SJCRH30 (cell line): Measurements from ENCODE around the gene SOX11. TPM values are rescaled to one million over a fixed set of nuclear protein-coding genes. Genes with fewer than 3 reads are reported as not detected.

ENCODE experiments used
- DNase-seq, 2 experiments: peaks; one replicate each; pipeline ENCODE4 v3.0.0-alpha.2; 2015 to 2020
- H3K27ac ChIP-seq: fragments of 250-450 bp; sonication (Bioruptor Pico); 2 replicates; pipeline ENCODE4 v1.5.1; 2020; ENCODE audit warnings: mild to moderate bottlenecking, moderate library complexity
- H3K27me3 ChIP-seq: fragments of 250-450 bp; sonication (Bioruptor Pico); 2 replicates; pipeline ENCODE4 v1.5.1; 2020; ENCODE audit warnings: mild to moderate bottlenecking, moderate library complexity
- H3K36me3 ChIP-seq: fragments of 250-450 bp; sonication (Bioruptor Pico); 2 replicates; pipeline ENCODE4 v1.5.1; 2020; ENCODE audit warnings: mild to moderate bottlenecking, moderate library complexity
- H3K4me1 ChIP-seq: fragments of 250-450 bp; sonication (Bioruptor Pico); 2 replicates; pipeline ENCODE4 v1.5.1; 2020; ENCODE audit warnings: mild to moderate bottlenecking, moderate library complexity
- H3K4me3 ChIP-seq: fragments of 250-450 bp; sonication (Bioruptor Pico); 2 replicates; pipeline ENCODE4 v1.5.1; 2020; ENCODE audit warnings: mild to moderate bottlenecking, moderate library complexity
- H3K9me3 ChIP-seq: fragments of 250-450 bp; sonication (Bioruptor Pico); replicated peaks from 2 replicates; pipeline ENCODE4 v1.5.1; 2020; ENCODE audit warnings: mild to moderate bottlenecking, moderate library complexity
- total RNA-seq: library from RNA; depleted of rRNA; stranded (reverse); fragments of >200 nt; shearing (Covaris generic); gene quantifications from 2 replicates; pipeline ENCODE4 v1.2.3, GENCODE V29; 2014

Gene SOX11
- total RNA-seq, 1 experiment from 2014 or later, result 19.8 TPM

GRCh38 chr2:5683471-5683870, 8.7 kb upstream of the SOX11 start:
- no peaks in the 10 kb centered on the region for H3K4me1 ChIP-seq
- no peaks in the 10 kb centered on the region for H3K36me3 ChIP-seq
- no peak overlapping the region for H3K4me3 ChIP-seq
- H3K9me3 ChIP-seq, result no peaks in the 10 kb centered on the region
- no peaks in the 10 kb centered on the region for H3K27me3 ChIP-seq
- no peak overlapping the region for H3K27ac ChIP-seq
- no peak for DNase-seq

DNA sequence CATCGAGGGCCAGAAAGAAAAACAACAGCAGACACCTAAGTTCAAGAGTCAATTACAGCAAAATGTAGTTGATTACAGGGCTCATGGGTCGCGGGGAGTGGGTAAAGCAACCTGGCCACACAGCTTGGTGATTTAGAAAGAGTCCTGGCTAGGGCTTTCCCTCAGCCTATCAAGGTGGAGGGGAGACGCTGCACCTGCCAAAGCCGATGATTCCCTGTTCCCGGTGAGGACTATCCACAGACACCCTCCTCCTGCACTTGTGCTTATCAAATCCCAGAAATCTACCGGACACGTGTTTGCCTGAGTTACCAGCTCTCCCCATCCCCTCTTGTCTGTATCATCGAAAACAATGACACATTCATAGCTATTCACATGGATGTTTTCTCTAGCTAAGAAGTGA, 7.0 kb upstream of the SOX11 start:
- no peak for DNase-seq
- Histone ChIP-seq H3K27ac (no peak overlapping the region), H3K27me3 (no peaks in the 10 kb centered on the region)

DNA sequence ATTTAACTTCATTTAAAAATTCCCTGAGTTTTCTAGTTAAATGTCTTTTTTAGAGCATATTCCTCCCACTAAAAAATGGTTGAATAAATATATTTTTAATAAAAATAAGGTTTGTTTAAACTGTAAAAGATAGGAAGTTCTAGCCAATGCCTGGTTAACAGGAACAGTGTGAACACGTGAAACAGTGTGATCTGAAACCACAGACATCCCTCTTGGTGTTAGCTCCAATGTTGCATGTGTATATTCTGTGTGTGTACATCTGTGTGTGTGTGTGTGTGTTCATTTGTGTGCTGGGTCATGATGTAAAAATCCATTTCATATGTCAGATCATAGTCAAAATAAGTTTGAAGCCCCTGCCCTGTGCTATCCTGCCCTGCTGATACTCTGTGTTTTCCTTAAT, 6.1 kb upstream of the SOX11 start:
- 0 out of 2 replicates have a peak, but pooled peaks cover 2% of the 10 kb centered on the region for H3K4me1 ChIP-seq
- H3K36me3 ChIP-seq, result no peaks in the 10 kb centered on the region
- H3K9me3 ChIP-seq, result no peaks in the 10 kb centered on the region
- no peak overlapping the region for H3K4me3 ChIP-seq
- H3K27ac ChIP-seq, result no peak overlapping the region
- no peaks in the 10 kb centered on the region for H3K27me3 ChIP-seq
- DNase-seq, result no peak

More for the DNA sequence above, 7.0 kb upstream of the SOX11 start:
- Histone ChIP-seq H3K9me3 (no peaks in the 10 kb centered on the region), H3K36me3 (no peaks in the 10 kb centered on the region), H3K4me3 (no peak overlapping the region), H3K4me1 (0 out of 2 replicates have a peak, but pooled peaks cover 2% of the 10 kb centered on the region)

DNA sequence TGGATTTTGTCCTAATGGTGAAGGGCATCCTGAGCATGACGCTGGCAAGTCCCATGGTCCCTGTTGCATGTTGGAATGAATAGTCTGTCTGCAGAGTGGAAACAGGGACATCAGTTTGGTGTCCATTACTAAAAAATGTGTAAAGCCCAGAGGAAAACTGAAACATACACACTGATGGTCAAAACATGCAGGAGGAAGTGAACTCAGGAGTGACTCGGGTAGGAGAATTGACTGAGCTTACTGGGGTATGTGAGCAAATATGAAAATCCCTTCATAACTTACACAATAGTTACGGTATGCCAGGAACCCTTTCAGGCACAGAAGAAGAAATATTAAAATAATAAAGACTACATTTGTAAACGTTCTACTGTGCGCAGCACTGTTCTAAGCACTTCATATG, 5.6 kb upstream of the SOX11 start:
- no peaks in the 10 kb centered on the region for H3K27me3 ChIP-seq
- no peak overlapping the region for H3K4me3 ChIP-seq
- no peaks in the 10 kb centered on the region for H3K9me3 ChIP-seq
- 0 out of 2 replicates have a peak, but pooled peaks cover 2% of the 10 kb centered on the region for H3K4me1 ChIP-seq
- H3K27ac ChIP-seq, result no peak overlapping the region
- DNase-seq, result no peak
- H3K36me3 ChIP-seq, result no peaks in the 10 kb centered on the region

GRCh38 chr2:5689750-5690149, 2.4 kb upstream of the SOX11 start:
- peak overlapping the region; percentile 91 for H3K4me3 ChIP-seq
- H3K27me3 ChIP-seq, result no peaks in the 10 kb centered on the region
- H3K36me3 ChIP-seq, result no peaks in the 10 kb centered on the region
- DNase-seq, result peak in 1 of 2 experiments; percentile 15
- no peaks in the 10 kb centered on the region for H3K9me3 ChIP-seq
- peak overlapping the region; percentile 92; the same call in 1 of the 2 replicates for H3K27ac ChIP-seq
- H3K4me1 ChIP-seq, result 0 out of 2 replicates have a peak, but pooled peaks cover 2% of the 10 kb centered on the region

DNA sequence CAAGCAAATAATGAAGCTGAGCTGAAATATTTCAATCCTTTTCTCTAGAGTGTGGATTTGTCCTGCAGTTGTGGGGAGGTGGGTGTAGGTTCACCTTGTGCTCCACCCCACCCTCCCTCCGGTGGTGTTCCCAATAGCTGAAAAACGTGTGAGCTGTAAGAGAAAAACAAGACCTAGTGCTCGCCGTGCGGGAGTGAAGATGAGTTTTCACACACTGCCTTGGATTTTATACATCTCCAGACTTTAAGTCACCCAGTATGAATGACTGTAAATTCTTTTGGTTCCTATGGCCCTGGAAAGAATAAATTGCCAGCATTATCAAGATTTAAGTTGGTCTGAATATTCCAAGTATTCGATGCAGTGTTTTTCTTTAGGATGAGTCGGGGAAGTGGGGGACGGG, 1.9 kb upstream of the SOX11 start:
- Histone ChIP-seq H3K27me3 (no peaks in the 10 kb centered on the region), H3K4me1 (0 out of 2 replicates have a peak, but pooled peaks cover 2% of the 10 kb centered on the region), H3K27ac (peak overlapping the region; percentile 92), H3K36me3 (no peaks in the 10 kb centered on the region), H3K9me3 (no peaks in the 10 kb centered on the region), H3K4me3 (peak overlapping the region; percentile 91)
- peak in 1 of 2 experiments; percentile 39 for DNase-seq

- Histone ChIP-seq H3K36me3 (no peaks in the 10 kb centered on the region), H3K9me3 (no peaks in the 10 kb centered on the region), H3K4me3 (peak overlapping the region; percentile 91), H3K4me1 (0 out of 2 replicates have a peak, but pooled peaks cover 2% of the 10 kb centered on the region), H3K27ac (peak overlapping the region; percentile 92), H3K27me3 (no peaks in the 10 kb centered on the region)
- DNase-seq, result peak in 1 of 2 experiments; percentile 33
Measured at GRCh38 chr2:5690718-5691220, 1.4 kb upstream of the SOX11 start.

GRCh38 chr2:5691221-5691984, 781 bp upstream of the SOX11 start:
- H3K4me3 ChIP-seq, result peak overlapping the region; percentile 91
- H3K36me3 ChIP-seq, result no peaks in the 10 kb centered on the region
- 0 out of 2 replicates have a peak, but pooled peaks cover 2% of the 10 kb centered on the region for H3K4me1 ChIP-seq
- H3K27me3 ChIP-seq, result no peaks in the 10 kb centered on the region
- peak overlapping the region; percentile 92 for H3K27ac ChIP-seq
- no peaks in the 10 kb centered on the region for H3K9me3 ChIP-seq
- DNase-seq, result peak; percentile 83 to 86

GRCh38 chr2:5692561-5693286, 540 bp downstream of the SOX11 start:
- H3K9me3 ChIP-seq, result no peaks in the 10 kb centered on the region
- no peaks in the 10 kb centered on the region for H3K27me3 ChIP-seq
- peak overlapping the region; percentile 91 for H3K4me3 ChIP-seq
- H3K4me1 ChIP-seq, result 0 out of 2 replicates have a peak, but pooled peaks cover 2% of the 10 kb centered on the region
- no peaks in the 10 kb centered on the region for H3K36me3 ChIP-seq
- peak overlapping the region; percentile 38; the same call in 1 of the 2 replicates for H3K27ac ChIP-seq
- peak; percentile 61 to 66 for DNase-seq

- Histone ChIP-seq H3K9me3 (no peaks in the 10 kb centered on the region), H3K36me3 (no peaks in the 10 kb centered on the region), H3K27me3 (no peaks in the 10 kb centered on the region), H3K4me3 (peak overlapping the region; percentile 91), H3K4me1 (peaks cover 6% of the 10 kb centered on the region), H3K27ac (peak overlapping the region; percentile 12; the same call in 1 of the 2 replicates)
- DNase-seq, result peak; percentile 66 to 74
Measured at GRCh38 chr2:5693287-5694201, 1.4 kb downstream of the SOX11 start.

- H3K4me1 ChIP-seq, result peaks cover 6% of the 10 kb centered on the region
- DNase-seq, result peak; percentile 38 to 68
- H3K27me3 ChIP-seq, result no peaks in the 10 kb centered on the region
- H3K27ac ChIP-seq, result peak overlapping the region; percentile 12; the same call in 1 of the 2 replicates
- peak overlapping the region; percentile 91 for H3K4me3 ChIP-seq
- peaks cover 6% of the 10 kb centered on the region; the same call in 1 of the 2 replicates for H3K36me3 ChIP-seq
- no peaks in the 10 kb centered on the region for H3K9me3 ChIP-seq
Measured at GRCh38 chr2:5694306-5694705, 2.1 kb downstream of the SOX11 start.

- Histone ChIP-seq H3K4me1 (peaks cover 3% of the 10 kb centered on the region), H3K27ac (peak overlapping the region; percentile 89), H3K9me3 (no peaks in the 10 kb centered on the region), H3K27me3 (no peaks in the 10 kb centered on the region), H3K4me3 (peak overlapping the region; percentile 91), H3K36me3 (peaks cover 6% of the 10 kb centered on the region; the same call in 1 of the 2 replicates)
- peak; percentile 66 to 76 for DNase-seq
Measured at GRCh38 chr2:5695654-5696403, 3.6 kb downstream of the SOX11 start.

DNA sequence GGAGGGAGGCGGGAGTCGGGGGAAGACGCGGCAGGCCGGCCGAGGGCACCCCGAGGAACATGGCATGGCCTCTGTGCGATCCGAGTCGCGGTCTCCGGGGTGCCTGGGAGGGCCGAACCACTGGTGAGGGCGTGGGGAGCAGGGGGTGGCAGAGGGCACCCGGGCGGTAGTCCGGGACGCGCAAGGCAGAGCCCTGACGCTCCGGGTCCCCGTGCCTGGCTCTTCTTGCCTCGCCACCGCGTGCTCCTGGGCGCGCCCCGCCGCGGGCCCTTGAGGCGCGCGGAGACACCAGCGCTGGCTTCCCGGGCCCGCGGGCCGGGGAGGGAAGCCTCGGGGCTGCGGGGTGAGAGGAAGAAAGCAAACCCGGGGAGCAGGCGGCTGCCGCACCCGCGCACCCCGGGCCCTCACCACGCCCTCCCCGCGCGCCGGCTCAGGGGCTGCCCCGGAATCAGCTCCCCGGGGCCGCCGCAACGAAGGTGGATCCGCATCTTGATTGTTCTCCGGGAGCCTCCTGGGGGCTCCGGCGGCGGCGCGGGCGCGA, 4.3 kb downstream of the SOX11 start:
- Histone ChIP-seq H3K27me3 (no peaks in the 10 kb centered on the region), H3K4me1 (peaks cover 3% of the 10 kb centered on the region), H3K27ac (peak overlapping the region; percentile 89), H3K36me3 (peaks cover 6% of the 10 kb centered on the region; the same call in 1 of the 2 replicates), H3K9me3 (no peaks in the 10 kb centered on the region), H3K4me3 (peak overlapping the region; percentile 91)
- peak; percentile 65 to 72 for DNase-seq
